WTC11 (cell line): Measurements from ENCODE around the gene MED19. TPM values are rescaled to one million over a fixed set of nuclear protein-coding genes. Genes with fewer than 3 reads are reported as not detected.

Source experiments
- ERG ChIP-seq: fragments of 250-450 bp; sonication (Bioruptor Pico); IDR thresholded peaks from 2 replicates; pipeline ENCODE4 v1.8.0; 2021; ENCODE audit warnings: mild to moderate bottlenecking
- total RNA-seq: library from RNA; stranded (reverse); gene quantifications from 3 replicates; pipeline ENCODE4 v1.2.3, GENCODE V29; 2021

MED19 gene
- total RNA-seq, 1 experiment from 2014 or later, result 19.1 TPM

DNA sequence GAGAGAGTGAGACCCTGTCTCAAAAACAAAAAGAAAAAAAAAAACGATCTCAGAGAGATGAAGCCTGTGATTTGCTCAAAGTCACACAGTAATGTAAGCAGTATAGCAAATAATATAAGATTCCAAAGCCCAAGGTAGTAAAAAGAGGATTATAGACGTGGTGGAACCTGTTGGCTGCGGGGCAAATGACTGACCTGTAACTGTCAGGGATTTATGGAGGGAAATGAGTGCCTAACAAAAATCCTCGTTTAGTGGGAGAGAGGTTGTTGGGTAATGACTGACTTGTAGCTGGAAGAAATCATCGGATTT lies 55.2 kb downstream of the MED19 start (continued):
- TF ChIP-seq ERG, result no peak
- TF ChIP-seq, all 79 proteins: peak for 0

Other genes starting within 250 kb of the MED19 start
- 20.5 to 27.1 TPM (median 21.5 TPM) in 3 replicates for gene SLC43A1, start 196.5 kb downstream of the MED19 start, total RNA-seq
- 63.5 to 92.8 TPM (median 68.4 TPM) in 3 replicates for gene TIMM10, start 181.5 kb downstream of the MED19 start, total RNA-seq
- 0.26 to 0.39 TPM (median 0.34 TPM) in 3 replicates for gene SMTNL1, start 174.6 kb downstream of the MED19 start, total RNA-seq
- gene UBE2L6, start 144.5 kb downstream of the MED19 start, total RNA-seq, result 38.8 to 48.5 TPM (median 47.4 TPM) in 3 replicates
- gene SERPING1, start 114.5 kb downstream of the MED19 start, total RNA-seq, result 49.1 to 51.8 TPM (median 50.2 TPM) in 3 replicates
- gene YPEL4, start 62.3 kb downstream of the MED19 start, total RNA-seq, result 0.15 to 0.30 TPM in 2 of 3 replicates, not detected in the other
- gene CLP1, start 54.5 kb downstream of the MED19 start, total RNA-seq, result 24.5 to 26.3 TPM (median 24.6 TPM) in 3 replicates
- gene ZDHHC5, start 44.1 kb downstream of the MED19 start, total RNA-seq, result 49.3 to 51.6 TPM (median 50.5 TPM) in 3 replicates
- 84.9 to 85.7 TPM (median 85.4 TPM) in 3 replicates for gene TMX2, start 378 bp upstream of the MED19 start, total RNA-seq
- gene SELENOH, start 29.3 kb upstream of the MED19 start, total RNA-seq, result 251 to 266 TPM (median 259 TPM) in 3 replicates
- 0.09 to 0.14 TPM in 2 of 3 replicates, not detected in the other for gene BTBD18, start 39.6 kb upstream of the MED19 start, total RNA-seq
- gene CTNND1, start 49.6 kb upstream of the MED19 start, total RNA-seq, result 164 to 165 TPM (median 164 TPM) in 3 replicates